SU-DHL-6 (cell line): ENCODE measurements around the gene FOXK2.

ENCODE experiments used
- EZH2phosphoT487 ChIP-seq: fragments of 200-600 bp; sonication (generic), shearing (Covaris generic); conservative IDR thresholded peaks from 2 replicates; pipeline ENCODE4 v1.6.1; 2018; ENCODE audit warnings: mild to moderate bottlenecking, antibody characterized with exemption, low read length, moderate library complexity, mixed read lengths
- TF ChIP-seq, protein P1 (sequence below): fragments of 200-600 bp; sonication (generic); IDR thresholded peaks from one replicate; pipeline ENCODE4 v1.5.1; 2017; ENCODE audit warnings: antibody characterized with exemption, mild to moderate bottlenecking, low read length, moderate library complexity; ENCODE audit not compliant: insufficient read depth, poor library complexity, severe bottlenecking

DNA sequence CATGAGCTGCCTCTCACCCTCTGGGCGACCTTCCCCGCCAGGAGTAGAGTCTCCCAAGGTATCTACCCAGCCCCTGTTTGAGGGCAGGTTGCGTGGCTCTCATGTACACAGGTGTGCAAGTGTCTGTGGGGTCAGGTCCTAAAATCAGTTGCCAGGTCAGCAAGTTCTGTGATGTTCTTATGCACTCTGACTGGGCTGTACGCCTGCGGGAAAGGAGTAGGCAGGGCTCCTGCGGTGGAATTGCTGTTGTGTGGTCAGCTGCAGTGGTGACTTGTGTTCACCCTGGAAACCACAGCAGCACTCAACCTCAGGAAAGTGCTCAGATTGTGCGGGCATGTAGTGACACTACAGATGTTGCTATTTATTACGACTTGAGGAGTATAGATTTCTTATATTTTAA lies 41.6 kb upstream of the FOXK2 start:
- TF ChIP-seq, protein P1, sequence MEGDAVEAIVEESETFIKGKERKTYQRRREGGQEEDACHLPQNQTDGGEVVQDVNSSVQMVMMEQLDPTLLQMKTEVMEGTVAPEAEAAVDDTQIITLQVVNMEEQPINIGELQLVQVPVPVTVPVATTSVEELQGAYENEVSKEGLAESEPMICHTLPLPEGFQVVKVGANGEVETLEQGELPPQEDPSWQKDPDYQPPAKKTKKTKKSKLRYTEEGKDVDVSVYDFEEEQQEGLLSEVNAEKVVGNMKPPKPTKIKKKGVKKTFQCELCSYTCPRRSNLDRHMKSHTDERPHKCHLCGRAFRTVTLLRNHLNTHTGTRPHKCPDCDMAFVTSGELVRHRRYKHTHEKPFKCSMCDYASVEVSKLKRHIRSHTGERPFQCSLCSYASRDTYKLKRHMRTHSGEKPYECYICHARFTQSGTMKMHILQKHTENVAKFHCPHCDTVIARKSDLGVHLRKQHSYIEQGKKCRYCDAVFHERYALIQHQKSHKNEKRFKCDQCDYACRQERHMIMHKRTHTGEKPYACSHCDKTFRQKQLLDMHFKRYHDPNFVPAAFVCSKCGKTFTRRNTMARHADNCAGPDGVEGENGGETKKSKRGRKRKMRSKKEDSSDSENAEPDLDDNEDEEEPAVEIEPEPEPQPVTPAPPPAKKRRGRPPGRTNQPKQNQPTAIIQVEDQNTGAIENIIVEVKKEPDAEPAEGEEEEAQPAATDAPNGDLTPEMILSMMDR: no peak
- no peak for TF ChIP-seq EZH2phosphoT487
